SKM-1 treated with dmso at 0.1 percent for 144 hours (cell line): ENCODE measurements around the gene CCNL1.
"Not testable (repeated sequence)": the region's sequence is repeated elsewhere in the genome, so short reads cannot be mapped to it uniquely, and the experiment has no call there.

Experiments
- DNase-seq: peaks from one replicate; lab custom pipeline; 2025; ENCODE audit not compliant: unreplicated experiment; lab: John Stamatoyannopoulos, UW

CCNL1 gene

DNA sequence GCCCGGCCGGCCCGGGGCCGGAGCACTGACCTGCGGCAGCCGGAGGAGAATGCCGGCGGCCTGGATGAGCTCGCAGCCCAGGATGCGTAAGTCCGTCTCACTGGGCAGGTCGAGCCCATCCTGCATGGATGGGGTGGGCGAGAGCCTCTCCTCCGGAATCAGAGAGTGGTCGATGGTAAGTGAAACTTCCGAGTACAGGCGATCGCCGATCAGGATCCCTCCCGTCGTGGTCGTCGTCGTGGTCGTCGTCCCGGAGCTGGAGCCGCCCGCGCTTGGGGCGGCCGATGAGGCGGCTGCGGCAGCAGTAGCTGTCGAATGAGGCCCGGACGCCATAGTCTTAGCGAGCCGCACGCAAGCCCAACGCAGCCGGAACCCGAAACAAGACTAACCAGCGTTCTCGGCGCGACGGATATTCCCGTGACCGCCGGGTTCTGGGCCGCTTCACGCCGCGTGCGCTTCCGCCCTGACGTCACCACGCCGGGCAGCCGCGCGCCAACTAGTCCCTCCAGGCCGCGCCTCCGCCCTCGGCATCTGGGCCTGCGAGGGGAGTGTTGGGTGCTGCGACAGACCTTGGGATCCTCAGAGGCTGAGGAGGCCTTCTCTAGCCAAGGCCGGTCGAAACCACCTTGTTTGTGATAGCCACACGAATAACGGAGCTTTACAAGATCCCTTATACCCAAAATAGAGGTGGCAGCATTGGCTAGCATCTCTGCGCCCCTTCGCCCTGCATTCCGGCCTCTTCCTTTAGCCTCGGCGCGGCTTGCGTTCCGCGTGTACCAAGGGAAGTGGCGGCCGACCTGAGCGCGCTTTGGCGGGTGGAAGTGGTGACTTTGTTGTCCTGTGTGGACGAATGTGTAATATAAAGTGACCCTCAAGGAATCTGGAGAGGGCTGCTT is at the start of gene CCNL1:
TSS of gene CCNL1 (minus strand) at position 386 of the 896 bp plus-strand sequence. CDS start at position 333, 53 bp downstream.
- peak; percentile 87 for DNase-seq

DNA sequence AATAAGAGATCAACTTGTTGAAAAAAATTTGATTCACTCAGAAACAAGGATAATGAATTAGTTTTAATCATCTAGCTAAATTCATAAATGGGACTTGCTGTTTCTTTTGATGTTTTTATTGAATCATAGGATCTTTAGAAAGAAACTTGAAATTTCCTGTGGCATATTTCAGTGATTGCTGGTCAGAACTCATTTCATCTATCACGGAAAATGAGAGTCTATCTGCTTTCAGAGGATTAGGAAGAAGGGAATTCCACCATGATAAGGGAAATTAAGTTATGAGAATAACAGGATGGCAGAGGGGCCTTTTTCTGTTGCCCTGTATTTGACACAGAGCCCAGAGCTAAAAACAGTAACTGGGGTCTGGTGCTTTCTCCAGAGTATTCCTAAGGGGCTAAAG is 44.9 kb upstream of the CCNL1 start:
- DNase-seq: no peak

DNA sequence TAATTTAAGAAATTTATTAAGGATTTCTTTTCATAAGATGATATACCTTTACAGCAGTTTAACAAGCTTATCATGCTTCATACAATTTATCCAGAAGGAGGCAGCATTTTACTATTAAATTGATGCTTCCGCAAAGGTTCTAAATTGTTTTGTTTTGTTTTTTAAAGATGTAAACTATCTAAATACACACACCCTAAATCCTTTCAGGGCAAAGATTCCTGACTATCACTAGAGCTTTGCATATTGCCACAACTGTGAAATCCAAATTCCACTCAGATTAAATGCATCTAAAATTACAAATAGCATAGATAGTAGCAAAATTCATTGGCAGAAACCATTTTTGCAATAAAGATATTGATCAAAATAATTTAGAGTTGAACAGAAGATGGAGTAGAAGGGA is 44.5 kb upstream of the CCNL1 start:
- no peak for DNase-seq

DNA sequence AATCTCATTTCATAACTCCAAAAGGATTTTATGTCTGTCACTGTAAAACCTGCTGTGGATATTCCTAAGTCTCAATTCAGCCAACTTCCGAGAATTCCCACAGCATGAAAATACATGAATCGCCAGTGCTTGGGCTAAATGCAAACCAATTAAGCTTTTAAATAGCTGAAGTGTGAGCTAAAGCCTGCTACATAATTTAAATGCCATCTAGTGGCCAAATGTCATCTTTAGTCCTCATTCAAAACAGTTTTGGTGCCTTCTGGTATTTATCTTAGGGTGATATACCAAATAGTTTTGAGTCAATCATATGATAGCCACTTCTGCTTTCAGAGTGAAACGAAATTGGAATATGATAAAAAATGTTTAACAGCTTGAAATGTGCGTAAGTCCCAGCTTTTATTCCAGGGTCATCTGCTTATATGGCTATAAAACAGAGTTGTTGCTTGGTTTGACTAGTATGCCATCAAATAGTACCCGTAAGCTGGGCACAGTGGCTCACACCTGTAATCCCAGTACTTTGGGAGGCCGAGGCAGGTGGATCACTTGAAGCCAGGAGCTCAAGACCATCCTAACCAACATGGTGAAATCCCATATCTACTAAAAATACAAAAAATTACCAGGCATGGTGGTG is 41.8 kb upstream of the CCNL1 start:
- peak; percentile 28 for DNase-seq

DNA sequence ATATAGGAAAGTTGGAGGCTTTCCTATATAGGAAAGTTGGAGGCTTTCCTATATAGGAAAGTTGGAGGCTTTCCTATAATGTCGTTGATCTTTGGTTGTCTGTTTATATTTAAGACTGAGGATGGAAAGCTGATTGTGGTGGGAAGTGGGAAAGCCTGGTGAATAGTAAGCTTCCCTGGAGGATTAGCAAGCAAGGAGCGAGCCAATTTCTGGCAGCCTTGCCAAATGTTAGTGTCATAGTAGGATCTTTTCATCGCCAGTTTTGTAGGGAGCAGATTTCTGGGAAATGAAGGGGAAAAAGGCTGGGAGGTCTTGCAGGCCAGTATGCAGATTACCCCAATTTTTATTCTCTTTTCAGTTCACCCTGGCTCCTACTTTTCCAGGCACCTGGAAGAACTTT is 39.9 kb upstream of the CCNL1 start:
- no peak for DNase-seq

DNA sequence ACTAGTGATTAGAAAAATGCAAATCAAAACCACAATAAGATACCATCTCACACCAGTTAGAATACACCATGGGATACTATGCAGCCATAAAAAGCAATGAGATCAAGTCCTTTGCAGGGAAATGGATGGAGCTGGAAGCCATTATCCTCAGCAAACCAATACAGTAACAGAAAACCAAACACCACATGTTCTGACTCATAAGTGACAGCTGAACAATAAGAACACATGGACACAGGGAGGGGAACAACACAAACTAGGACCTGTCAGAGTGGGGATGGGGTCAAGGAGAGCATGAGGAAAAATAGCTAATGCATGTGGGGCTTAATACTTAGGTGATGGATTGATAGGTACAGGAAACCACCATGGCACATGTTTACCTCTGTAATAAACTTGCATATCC is 36.0 kb upstream of the CCNL1 start:
- no peak for DNase-seq

DNA sequence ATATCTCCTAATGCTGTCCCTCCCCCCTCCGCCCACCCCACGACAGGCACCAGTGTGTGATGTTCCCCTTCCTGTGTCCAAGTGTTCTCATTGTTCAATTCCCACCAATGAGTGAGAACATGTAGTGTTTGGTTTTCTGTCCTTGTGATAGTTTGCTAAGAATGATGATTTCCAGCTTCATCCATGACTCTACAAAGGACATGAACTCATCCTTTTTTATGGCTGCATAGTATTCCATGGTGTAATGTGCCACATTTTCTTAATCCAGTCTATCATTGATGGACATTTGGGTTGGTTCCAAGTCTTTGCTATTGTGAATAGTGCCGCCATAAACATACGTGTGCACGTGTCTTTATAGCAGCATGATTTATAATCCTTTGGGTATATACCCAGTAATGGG is 31.2 kb upstream of the CCNL1 start:
- DNase-seq: not testable (repeated sequence)

DNA sequence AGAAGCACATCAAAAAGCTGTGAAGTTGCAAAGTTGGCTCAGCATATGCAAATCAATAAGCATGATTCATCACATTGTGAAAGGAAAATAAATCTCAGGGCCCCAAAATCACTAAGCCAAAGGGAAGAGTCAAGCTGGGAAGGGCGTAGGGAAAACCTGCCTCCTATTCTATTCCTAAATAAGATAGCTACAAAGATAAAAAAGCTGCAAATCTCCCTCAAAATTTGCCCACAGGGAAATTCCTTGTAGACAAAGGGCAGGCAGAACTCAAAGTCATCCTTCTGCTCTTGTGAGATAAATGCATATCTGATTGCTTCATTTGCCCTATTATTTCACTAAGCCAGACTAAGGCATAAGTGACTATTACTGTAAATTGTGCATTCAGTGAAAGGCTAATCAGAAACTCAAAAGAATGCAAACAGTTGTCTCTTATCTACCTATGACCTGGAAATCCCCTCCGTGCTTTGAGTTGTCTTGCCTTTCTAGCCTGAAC is 30.5 kb upstream of the CCNL1 start:
- no peak for DNase-seq

DNA sequence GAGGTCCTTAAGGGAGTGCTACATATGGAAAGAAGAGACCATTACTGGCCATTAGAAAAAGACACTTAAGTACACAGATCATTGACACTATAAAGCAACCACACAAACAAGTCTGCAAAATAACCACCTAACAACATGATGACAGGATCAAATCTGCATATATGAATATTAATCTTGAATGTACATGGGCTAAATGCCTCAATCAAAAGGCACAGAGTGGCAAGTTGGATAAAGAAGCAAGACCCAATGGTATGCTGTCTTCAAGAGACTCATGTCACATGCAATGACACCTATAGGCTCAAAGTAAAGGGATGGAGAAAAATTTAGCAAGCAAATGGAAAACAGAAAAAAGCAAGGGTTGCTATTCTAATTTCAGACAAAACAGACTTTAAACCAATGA is 28.4 kb upstream of the CCNL1 start:
- no peak for DNase-seq

DNA sequence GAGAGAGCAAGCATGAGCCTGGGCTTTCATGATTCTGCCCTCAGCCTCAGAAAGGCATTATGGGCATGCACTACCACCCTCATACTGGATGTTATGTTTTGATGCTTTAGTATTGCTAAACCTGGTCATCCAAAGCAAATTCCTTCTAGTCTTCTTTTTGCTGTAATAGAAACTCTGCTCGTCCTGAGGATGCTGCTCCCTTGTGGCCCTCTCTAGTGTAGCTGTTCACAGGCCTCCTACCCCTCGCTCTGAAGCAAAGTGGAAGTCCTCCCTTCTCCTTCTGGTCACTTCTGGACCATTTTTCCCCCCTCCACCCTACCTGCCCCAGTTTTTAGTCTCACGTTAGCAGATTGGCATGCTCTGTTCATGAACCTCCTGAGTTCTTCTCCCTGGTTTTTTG is 22.9 kb upstream of the CCNL1 start:
- DNase-seq: no peak

DNA sequence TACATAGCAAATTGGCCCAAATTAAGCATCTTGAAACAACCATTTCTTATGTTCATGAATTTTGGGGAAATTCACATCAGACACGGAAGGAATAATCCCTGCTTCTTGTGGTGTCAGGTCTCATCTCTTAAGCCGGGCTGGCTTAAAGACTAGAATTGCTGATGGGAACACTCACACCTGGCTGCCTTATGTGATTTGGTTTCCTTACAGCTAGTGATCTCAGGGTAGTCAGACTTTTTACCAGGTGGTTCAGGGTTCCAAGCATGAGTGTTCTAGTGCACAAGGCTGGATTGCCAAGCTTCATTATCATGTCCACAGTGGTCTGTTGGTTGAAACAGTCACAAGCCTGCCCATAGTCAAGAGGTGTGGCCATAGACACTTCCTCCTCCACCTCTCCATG is 20.3 kb upstream of the CCNL1 start:
- no peak for DNase-seq

DNA sequence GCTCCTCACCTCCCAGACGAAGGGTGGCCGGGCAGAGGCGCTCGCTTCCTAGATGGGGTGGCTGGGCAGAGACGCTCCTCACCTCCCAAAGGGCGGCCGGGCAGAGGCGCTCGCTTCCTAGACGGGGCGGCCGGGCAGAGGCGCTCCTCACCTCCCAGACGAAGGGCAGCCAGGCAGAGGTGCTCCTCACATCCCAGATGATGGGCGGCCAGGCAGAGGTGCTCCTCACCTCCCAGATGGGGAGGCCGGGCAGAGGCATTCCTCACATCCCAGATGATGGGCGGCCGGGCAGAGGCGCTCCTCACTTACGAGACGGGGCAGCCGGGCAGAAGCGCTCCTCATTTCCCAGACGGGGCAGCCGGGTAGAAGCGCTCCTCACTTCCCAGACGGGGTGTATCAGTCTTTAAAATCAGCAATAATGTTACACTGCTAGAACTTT is 19.4 kb upstream of the CCNL1 start:
- no peak for DNase-seq

DNA sequence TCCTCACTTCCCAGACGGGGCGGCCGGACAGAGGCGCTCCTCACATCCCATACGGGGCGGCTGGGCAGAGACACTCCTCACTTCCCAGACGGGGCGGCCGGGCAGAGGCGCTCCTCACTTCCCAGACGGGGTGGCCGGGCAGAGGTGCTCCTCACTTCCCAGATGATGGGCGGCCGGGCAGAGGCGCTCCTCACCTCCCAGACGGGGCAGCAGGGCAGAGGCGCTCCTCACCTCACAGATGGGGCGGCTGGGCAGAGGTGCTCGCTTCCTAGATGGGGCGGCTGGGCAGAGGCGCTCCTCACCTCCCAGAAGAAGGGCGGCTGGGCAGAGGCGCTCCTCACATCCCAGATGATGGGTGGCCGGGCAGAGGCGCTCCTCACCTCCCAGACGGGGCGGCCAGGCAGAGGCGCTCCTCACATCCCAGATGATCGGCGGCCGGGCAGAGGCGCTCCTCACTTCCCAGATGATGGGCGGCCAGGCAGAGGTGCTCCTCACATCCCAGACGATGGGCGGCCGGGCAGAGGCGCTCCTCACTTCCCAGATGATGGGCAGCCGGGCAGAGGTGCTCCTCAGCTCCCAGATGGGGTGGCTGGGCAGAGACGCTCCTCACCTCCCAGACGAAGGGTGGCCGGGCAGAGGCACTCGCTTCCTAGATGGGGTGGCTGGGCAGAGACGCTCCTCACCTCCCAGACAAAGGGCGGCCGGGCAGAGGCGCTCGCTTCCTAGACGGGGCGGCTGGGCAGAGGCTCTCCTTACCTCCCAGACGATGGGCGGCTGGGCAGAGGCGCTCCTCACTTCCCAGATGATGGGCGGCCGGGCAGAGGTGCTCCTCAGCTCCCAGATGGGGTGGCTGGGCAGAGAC is 18.8 kb upstream of the CCNL1 start:
- DNase-seq: not testable (repeated sequence)

DNA sequence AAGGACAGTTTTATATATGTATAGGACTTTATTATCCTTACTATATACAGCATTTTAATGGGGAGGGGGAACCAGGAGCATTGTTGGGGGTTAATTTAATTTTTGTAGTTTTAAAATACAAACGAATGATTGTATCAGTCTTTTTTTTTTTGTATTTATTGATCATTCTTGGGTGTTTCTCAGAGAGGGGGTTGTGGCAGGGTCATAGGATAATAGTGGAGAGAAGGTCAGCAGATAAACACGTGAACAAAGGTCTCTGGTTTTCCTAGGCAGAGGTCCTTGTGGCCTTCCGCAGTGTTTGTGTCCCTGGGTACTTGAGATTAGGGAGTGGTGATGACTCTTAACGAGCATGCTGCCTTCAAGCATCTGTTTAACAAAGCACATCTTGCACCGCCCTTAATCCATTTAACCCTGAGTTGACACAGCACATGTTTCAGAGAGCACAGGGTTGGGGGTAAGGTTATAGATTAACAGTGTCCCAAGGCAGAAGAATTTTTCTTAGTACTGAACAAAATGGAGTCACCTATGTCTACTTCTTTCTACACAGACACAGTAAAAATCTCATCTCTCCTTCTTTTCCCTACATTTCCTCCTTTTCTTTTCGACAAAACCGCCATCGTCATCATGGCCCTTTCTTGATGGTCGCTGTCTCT is 18.0 kb upstream of the CCNL1 start:
- DNase-seq: not testable (repeated sequence)

DNA sequence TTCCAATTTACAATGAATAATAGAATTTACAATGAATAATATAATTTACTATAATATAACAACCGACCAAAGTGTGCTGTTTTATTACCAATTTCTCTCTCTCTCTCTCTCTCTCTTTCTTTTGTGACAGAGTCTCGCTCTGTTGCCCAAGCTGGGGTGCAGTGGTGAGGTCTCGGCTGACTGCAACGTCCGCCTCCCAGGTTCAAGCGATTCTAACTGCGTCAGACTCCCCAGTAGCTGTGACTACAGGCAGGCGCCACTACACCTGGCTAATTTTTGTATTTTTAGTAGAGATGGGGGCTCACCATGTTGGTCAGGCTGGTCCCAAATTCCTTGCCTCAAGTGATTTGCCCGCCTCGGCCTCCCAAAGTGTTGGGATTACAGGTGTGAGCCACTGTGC is 17.0 kb upstream of the CCNL1 start:
- no peak for DNase-seq

DNA sequence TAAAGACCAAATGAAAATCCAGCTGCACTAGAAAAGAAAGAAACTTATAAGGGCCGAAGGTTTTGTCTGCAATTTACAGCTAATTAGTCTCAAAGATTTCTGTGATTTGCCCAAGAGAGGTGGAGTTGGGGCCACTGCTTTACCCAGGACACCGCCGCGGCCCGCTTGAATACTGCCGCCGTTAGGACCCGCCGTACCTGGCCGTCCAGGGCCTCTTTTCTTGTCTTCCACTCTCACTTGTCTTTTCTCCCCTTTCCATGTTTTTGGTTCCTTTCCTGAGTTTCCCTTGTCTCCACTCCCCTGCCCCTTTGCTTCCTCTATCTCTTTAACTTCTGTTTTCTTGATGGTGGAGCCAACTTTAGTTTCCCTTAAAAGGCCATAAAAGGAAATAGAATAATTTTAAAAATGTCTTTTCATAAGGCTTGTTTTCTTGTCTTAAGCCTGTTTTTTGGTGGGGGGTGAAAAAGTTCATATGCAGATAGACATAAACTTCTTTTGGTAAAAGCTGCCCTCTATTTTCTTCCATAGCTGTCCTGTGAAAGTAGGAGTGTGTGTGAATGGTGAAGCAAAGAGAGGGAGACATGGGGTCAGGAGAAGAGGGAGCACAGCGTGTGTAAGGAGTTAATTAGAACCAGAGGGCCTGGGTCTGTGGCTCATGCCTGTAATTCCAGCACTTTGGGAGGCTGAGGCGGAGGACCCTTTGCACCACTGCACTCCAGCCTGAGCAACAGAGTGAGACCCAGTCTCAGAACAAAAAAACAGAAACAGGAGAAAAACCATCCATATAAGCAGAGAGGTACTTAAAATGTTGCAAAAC is 16.0 kb upstream of the CCNL1 start:
- no peak for DNase-seq

DNA sequence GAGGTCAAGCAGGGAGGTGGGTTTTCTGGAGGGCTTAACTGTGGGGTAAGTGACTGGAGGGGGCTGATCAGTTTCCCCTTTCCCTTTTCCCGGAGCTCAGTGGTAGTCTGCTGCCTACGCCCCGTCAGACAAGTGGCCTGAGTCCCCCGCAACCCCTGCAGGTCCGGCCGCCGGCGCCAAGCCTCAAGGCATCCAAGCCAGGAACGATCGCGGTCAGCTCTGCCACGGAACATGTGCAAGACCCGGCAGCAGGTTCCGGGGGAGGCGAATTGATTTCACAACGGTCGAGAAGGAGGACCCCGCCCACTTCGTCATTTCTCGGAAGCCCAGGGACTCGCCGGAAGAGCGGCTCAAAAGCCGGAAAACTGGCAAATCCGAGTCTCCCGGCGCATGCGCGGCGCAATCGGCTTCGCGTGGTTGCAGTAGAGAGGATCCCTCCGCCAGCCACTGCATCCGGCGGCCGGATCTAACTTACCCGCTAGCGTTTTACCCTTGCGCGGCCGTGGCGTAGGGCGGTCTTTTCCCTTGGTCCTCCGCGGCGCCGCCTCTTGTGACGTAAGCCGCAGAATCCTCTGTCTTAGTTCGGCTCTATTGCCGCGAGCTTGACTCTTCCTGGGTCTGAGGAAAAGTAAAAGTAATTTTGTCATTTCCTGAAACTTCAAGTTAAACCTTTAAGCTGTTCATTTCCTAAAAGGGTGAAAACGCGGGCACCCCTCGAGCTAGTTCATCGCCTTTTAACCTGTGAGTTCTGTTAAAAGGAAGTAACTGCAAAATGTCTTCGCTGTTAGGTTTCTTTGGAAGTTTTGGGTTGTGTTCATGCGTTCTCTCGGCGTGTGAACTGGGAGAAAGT is 14.9 kb upstream of the CCNL1 start:
- DNase-seq: peak; percentile 99

DNA sequence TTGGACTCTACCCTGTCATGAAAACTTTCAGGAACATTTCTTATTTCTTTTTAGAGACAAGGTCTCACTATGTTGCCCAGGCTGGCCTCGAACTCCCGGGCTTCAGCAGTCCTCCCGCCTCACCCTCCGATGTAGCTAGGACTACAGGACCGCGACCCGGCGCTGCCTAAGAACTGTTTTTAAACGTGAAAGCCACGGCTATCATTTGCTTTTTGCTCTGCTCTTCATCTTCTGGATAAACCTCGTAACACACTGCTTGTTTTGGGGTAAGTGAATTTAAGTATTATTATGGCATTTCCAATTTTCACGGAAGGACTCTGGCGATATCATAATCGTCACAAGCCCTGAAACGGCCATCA is 14.3 kb upstream of the CCNL1 start:
- no peak for DNase-seq

DNA sequence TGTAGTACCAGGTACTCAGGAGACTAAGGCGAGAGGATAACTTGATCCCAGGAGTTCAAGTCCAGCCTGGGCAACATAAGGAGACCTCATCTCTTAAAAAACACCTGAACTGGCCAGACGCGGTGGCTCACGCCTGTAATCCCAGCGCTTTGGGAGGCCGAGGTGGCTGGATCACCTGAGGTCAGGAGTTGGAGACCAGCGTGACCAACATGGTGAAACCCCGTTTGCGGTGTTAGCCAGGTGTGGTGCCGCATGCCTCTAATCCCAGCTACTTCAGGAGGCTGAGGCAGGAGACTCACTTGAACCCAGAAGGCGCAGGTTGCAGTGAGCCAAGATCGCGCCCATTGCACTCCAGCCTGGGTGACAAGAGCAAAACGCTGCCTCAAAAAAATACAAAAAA is 13.4 kb upstream of the CCNL1 start:
- DNase-seq: not testable (repeated sequence)
